NCI-H2029 treated with DMSO at 0.1 percent for 48 hours (cell line): ENCODE results near the gene SUPT3H.
"Not testable (repeated sequence)": the region's sequence is repeated elsewhere in the genome, so short reads cannot be mapped to it uniquely, and the experiment has no call there.

Experiments
- DNase-seq: peaks from one replicate; lab custom pipeline; 2025; lab: John Stamatoyannopoulos, UW

The SUPT3H gene

DNA sequence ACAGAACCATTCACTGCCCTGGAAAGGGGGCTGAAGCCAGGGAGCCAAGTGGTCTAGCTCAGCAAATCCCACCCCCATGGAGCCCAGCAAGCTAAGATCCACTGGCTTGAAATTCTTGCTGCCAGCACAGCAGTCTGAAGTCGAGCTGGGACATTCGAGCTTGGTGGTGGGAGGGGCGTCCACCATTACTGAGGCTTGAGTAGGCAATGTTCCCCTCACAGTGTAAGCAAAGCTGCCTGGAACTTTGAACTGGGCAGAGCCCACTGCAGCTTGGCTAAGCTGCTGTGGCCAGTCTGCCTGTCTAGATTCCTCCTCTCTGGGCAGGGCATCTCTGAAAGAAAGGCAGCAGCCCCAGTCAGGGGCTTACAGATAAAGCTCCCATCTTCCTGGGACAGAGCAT, 498.7 kb downstream of the SUPT3H start:
- not testable (repeated sequence) for DNase-seq

GRCh38 chr6:44876638-44877037, 501.1 kb downstream of the SUPT3H start:
- not testable (repeated sequence) for DNase-seq

DNA sequence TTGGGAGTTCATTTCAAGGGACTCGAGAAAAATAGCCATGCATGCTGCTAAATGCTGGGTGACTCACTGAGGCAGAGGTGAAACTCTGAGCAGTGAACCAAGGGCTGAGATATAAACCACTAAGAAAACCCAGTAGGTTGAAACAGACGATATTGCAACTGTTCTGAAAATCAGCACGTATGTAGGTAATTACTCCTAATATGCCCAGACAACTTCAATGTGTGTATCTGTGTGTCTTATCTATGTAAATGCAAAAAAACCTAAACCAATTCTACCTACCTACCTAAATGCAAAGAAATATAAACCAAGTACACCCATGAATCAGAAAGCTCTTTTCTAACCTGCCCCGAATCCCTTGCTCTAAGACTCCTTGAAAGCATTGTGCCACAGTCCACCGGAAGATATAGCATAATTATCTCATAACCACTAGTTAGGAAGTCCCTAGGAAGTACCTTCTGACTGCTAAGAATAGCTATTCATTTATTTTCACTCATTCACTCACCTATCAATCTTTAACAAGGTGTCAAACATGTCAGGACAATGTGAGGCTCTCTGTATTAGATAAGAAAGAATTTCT, 508.3 kb downstream of the SUPT3H start:
- DNase-seq: no peak

- no peak for DNase-seq
These were observed 508.8 kb downstream of the SUPT3H start for GRCh38 chr6:44868910-44869309.

DNA sequence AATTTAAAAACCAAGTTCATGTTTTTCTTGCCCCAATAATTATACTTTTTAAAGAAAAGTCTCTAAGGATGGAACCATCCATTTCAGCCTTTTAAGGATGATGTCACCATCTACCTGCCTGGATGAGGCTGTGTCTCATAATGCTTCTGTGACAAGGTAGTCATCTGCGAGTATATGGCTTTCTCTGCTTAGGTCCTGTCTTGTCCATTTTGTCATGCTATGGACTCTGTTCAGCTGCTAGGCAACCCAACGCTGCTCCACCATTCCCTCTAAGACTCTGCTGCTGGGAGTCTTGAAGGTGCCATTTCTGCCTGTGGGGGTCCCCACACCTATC, 509.4 kb downstream of the SUPT3H start:
- DNase-seq: no peak

GRCh38 chr6:44867571-44868334, 510.0 kb downstream of the SUPT3H start:
- DNase-seq: no peak

- DNase-seq: not testable (repeated sequence)
These were observed 512.5 kb downstream of the SUPT3H start for GRCh38 chr6:44865184-44865583.

GRCh38 chr6:44859901-44860410, 517.8 kb downstream of the SUPT3H start:
- no peak for DNase-seq

GRCh38 chr6:44858998-44859397, 518.7 kb downstream of the SUPT3H start:
- DNase-seq: no peak

DNA sequence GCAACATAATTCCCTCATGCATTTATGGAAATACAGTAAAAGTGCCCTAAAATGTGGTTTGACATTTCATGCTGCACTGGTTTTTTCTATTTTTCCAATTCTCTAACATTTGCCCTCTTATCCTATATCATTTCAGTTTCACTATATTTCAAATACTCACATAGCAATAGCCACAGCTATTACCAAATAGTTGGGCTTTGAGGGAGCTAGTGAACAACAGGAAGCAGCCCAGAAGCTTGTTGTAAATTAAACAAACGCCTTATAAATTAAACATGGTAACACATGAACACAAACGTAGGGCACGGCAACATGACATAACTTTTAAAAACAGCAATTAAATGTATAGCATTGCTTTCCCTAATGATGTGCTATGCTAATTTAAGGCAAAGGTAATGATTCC, 521.3 kb downstream of the SUPT3H start:
- no peak for DNase-seq

GRCh38 chr6:44855562-44856411, 521.9 kb downstream of the SUPT3H start:
- DNase-seq: no peak

DNA sequence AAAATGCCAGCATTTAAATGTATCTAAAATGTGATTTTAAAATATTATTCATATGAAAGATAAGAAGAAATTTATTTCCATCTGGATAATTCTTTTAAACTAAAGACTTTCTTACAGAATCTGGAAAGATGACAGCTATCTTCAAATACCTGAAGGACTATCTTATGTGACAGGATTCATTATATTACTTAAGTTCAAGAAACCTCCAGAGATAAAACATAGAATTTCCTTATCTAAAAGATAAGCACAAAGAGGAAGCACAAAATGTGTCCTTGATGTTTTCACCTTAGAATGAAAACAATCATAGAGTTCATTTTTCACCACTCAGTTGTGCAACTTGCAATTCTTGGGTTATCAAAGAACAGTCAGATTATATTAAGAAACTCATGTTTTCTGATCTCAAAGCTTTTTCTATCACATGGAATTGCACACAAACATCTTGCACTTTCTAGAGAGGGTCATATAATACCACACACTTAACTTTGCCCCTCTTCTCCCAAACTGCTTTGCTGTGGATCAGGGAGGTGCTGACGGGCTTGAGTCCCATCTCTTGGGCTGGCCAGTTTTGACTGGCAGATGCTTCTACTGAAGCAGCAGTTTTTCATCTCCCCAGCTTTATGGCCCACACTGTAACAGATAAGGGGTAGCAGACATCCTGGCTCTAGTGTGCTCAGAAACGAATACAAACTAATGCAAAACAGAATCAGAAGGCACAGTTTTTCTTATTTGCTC, 522.9 kb downstream of the SUPT3H start:
- DNase-seq: no peak

- no peak for DNase-seq
These were observed 526.6 kb downstream of the SUPT3H start for GRCh38 chr6:44851176-44851575.

GRCh38 chr6:44850312-44850711, 527.4 kb downstream of the SUPT3H start:
- DNase-seq: no peak

- no peak for DNase-seq
These were observed 527.9 kb downstream of the SUPT3H start for GRCh38 chr6:44849806-44850205.

DNA sequence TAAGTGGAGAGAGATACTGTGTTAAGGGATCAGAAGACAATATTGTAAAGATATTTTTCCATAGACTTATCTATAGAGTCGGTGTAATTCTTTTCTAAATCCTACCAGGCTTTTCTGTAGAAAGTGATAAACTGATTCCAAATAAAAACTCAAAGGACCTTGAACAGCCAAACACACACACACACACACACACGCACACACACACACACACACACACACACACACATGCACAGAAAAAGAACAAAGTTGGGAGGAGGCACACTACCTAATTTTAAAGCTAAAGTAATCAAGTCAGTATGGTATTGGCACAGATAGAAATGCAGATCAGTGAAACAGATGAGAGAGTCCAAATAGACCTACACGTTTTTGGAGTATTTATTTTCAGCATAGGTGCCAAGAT, 534.0 kb downstream of the SUPT3H start:
- no peak for DNase-seq

DNA sequence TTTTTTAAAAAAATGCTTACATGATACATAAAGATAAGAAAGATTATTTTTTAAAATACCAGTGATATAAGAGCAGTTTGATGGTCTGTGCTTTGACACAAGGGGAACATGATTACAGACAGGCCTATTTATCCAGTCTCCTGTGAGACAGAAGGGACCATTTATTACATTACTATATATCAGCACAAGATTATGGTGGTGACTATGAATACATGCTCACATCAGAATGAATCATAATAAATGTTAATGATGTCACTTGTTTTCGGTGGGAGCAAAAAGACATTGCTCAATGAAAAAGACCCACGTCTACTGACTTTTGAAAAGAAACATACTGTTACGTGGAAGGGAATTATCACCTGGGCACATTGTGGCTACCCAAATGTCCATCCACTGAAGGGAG, 535.1 kb downstream of the SUPT3H start:
- DNase-seq: no peak

- no peak for DNase-seq
These were observed 535.9 kb downstream of the SUPT3H start for GRCh38 chr6:44841829-44842228.

DNA sequence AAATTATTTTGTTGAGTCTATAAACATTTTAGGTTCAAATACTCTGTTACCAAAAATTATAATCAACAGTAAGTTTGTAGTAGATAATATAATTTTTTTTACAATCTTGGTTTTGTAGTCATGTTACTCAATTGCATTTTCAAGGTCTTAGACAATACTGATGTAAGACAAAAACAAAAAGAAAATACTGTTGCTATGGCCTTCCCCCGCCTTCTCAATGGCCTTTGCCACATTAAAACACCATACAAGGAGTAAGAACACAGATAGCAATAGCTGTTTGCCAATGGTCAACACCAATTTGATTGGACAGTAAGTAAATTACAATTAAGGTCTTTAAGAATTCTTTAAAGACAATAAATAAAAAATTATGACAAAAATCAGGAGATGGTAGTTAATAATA, 540.0 kb downstream of the SUPT3H start:
- no peak for DNase-seq

GRCh38 chr6:44837255-44837654, 540.5 kb downstream of the SUPT3H start:
- no peak for DNase-seq

DNA sequence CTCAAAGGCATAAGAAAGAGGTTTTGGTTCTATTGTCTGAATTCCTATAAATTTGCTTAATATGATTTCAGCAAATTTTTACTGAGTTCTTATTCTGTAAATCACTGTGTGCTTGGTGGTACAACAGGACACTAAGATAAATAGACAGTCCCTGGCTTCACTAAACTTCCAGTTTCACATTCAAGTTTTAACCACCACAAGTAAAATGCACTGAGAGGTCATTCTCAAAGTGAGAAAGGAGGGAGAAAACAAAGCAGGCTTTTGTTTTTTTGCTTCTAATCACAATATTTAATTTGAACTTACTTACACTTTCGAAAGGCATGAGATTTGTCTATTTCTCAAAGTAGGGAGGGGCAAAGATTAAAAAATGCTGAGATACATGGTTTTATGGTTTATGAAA, 544.5 kb downstream of the SUPT3H start:
- DNase-seq: no peak

GRCh38 chr6:44831002-44831610, 546.6 kb downstream of the SUPT3H start:
- no peak for DNase-seq
